ENCODE measurements around the gene FGF14. TPM values are rescaled to one million over a fixed set of nuclear protein-coding genes. Genes with fewer than 3 reads are reported as not detected.

FGF14 gene
- total and polyA plus RNA-seq, 2 of the 4 experiments (the other 2 are of a cell fraction): under 0.01 TPM; not detected in 1

GRCh38 chr13:101939370-101939769 is 462.5 kb downstream of the FGF14 start:
- Histone ChIP-seq H3K9me3 (ENCODE audit: control insufficient read depth, insufficient read depth, low read length) (no peaks in the 10 kb centered on the region), H3K27ac (ENCODE audit: insufficient read depth, low read length) (no peak overlapping the region), H3K4me2 (ENCODE audit: low read depth, low read length) (no peak overlapping the region), H3K4me3 (ENCODE audit: insufficient read depth, low read depth, low read length) (no peak overlapping the region), H4K5ac (ENCODE audit: low read depth, low read length) (no peak overlapping the region), H3K23ac (ENCODE audit: low read depth, low read length) (no peak overlapping the region), H2AFZ (replicated peaks; ENCODE audit: low read length, poor library complexity) (no peak overlapping the region), H4K8ac (ENCODE audit: low read depth in 2 of 2, low read length in 2 of 2) (no peak overlapping the region), H2BK120ac (ENCODE audit: low read depth, low read length) (no peak overlapping the region), H3K36me3 (ENCODE audit: control insufficient read depth, insufficient read depth, low read length) (no peaks in the 10 kb centered on the region), H3K79me1 (ENCODE audit: low read depth in 1 of 2, low read length in 2 of 2) (no peaks in the 10 kb centered on the region), H3K4ac (ENCODE audit: low read depth, low read length) (no peak overlapping the region), H2BK20ac (ENCODE audit: low read depth, low read length) (no peak overlapping the region), H4K91ac (ENCODE audit: insufficient read depth, low read depth, low read length) (no peak overlapping the region), H3K18ac (ENCODE audit: low read depth, low read length) (no peak overlapping the region), H3K9ac (ENCODE audit: low read depth, low read length) (no peak overlapping the region), H3K9me1 (ENCODE audit: insufficient read depth, low read length) (no peaks in the 10 kb centered on the region), H3K56ac (ENCODE audit: extremely low read depth, insufficient read depth, low read length) (no peak overlapping the region), H3K4me1 (ENCODE audit: control insufficient read depth, insufficient read depth, low read length) (no peaks in the 10 kb centered on the region), H2AK5ac (ENCODE audit: low read depth, low read length) (no peak overlapping the region), H4K20me1 (ENCODE audit: insufficient read depth, low read length) (no peaks in the 10 kb centered on the region), H3K27me3 (ENCODE audit: control insufficient read depth, insufficient read depth, low read length) (no peaks in the 10 kb centered on the region), H3K14ac (replicated peaks; ENCODE audit: low read depth, low read length) (no peak overlapping the region), H2AK9ac (replicated peaks; ENCODE audit: low read depth, low read length, poor library complexity) (no peak overlapping the region), H2BK5ac (ENCODE audit: low read depth, low read length, poor library complexity, severe bottlenecking) (no peak overlapping the region), H2BK15ac (ENCODE audit: low read depth, low read length) (no peak overlapping the region)
- dilution Hi-C loops (cut with HindIII; ENCODE audit: low sequenced_read_pairs, unreplicated experiment) (no loop called here), intact Hi-C loops (cut with micrococcal nuclease) (no loop called here), in situ Hi-C loops (cut with MboI; ENCODE audit: low sequenced_read_pairs) (loop anchor here (25.0 kb wide), 1 partner anchor 802 kb away; no protein-coding TSS in a partner anchor)
- DNase-seq (no peak), ATAC-seq (ENCODE audit: low read depth) (no peak)
- ChIA-PET POLR2A (ENCODE audit: unreplicated experiment) (no interaction called here), CTCF (no interaction called here)
- TF ChIP-seq, protein P1, sequence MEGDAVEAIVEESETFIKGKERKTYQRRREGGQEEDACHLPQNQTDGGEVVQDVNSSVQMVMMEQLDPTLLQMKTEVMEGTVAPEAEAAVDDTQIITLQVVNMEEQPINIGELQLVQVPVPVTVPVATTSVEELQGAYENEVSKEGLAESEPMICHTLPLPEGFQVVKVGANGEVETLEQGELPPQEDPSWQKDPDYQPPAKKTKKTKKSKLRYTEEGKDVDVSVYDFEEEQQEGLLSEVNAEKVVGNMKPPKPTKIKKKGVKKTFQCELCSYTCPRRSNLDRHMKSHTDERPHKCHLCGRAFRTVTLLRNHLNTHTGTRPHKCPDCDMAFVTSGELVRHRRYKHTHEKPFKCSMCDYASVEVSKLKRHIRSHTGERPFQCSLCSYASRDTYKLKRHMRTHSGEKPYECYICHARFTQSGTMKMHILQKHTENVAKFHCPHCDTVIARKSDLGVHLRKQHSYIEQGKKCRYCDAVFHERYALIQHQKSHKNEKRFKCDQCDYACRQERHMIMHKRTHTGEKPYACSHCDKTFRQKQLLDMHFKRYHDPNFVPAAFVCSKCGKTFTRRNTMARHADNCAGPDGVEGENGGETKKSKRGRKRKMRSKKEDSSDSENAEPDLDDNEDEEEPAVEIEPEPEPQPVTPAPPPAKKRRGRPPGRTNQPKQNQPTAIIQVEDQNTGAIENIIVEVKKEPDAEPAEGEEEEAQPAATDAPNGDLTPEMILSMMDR (conservative IDR thresholded peaks at IDR 0.05; ENCODE audit: low read depth, low read length): no peak
- no peak for TF ChIP-seq RAD21 (IDR thresholded peaks at IDR 0.05; ENCODE audit: low read length)
- TF ChIP-seq RFX5 (IDR thresholded peaks at IDR 0.05; ENCODE audit: low read depth, low read length): no peak
- TF ChIP-seq, protein P2, sequence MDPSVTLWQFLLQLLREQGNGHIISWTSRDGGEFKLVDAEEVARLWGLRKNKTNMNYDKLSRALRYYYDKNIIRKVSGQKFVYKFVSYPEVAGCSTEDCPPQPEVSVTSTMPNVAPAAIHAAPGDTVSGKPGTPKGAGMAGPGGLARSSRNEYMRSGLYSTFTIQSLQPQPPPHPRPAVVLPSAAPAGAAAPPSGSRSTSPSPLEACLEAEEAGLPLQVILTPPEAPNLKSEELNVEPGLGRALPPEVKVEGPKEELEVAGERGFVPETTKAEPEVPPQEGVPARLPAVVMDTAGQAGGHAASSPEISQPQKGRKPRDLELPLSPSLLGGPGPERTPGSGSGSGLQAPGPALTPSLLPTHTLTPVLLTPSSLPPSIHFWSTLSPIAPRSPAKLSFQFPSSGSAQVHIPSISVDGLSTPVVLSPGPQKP (IDR thresholded peaks at IDR 0.05; ENCODE audit: borderline replicate concordance, low read depth, low read length): no peak
- no peak for TF ChIP-seq RCOR1 (IDR thresholded peaks at IDR 0.05; ENCODE audit: insufficient replicate concordance, low read length)
- TF ChIP-seq BHLHE40 (IDR thresholded peaks at IDR 0.05; ENCODE audit: low read depth, low read length): no peak
- TF ChIP-seq NFE2L2 (IDR thresholded peaks at IDR 0.05; ENCODE audit: low read depth, low read length): no peak
- TF ChIP-seq MAZ (IDR thresholded peaks at IDR 0.05; ENCODE audit: borderline replicate concordance, low read depth, low read length): no peak
- no peak for TF ChIP-seq SMC3 (IDR thresholded peaks at IDR 0.05; ENCODE audit: low read depth, low read length)
- no peak for TF ChIP-seq POLR2A (IDR thresholded peaks at IDR 0.05; ENCODE audit: low read depth, low read length)
- no peak for TF ChIP-seq MAFK (IDR thresholded peaks at IDR 0.05; ENCODE audit: low read depth, low read length)
- TF ChIP-seq CEBPB (IDR thresholded peaks at IDR 0.05; ENCODE audit: low read depth, low read length): no peak
- TF ChIP-seq, protein P3, sequence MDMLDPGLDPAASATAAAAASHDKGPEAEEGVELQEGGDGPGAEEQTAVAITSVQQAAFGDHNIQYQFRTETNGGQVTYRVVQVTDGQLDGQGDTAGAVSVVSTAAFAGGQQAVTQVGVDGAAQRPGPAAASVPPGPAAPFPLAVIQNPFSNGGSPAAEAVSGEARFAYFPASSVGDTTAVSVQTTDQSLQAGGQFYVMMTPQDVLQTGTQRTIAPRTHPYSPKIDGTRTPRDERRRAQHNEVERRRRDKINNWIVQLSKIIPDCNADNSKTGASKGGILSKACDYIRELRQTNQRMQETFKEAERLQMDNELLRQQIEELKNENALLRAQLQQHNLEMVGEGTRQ (IDR thresholded peaks at IDR 0.05; ENCODE audit: low read depth, low read length): no peak
- no peak for TF ChIP-seq FOS (IDR thresholded peaks at IDR 0.05; ENCODE audit: low read depth, low read length)
- no peak for TF ChIP-seq CHD1 (IDR thresholded peaks at IDR 0.05; ENCODE audit: low read depth, low read length)
- no peak for TF ChIP-seq MXI1 (IDR thresholded peaks at IDR 0.05; ENCODE audit: borderline replicate concordance, low read depth, low read length)
- no CpG with 5 or more reads among the region's 2 CpGs for WGBS, 2 experiments (ENCODE audit: extremely low coverage in 2 of 2, insufficient read length in 1 of 2)
- BruUV-seq (replicated peaks): no TSS peak

All from IMR-90 (cell line).